ENCODE measurements around the gene CLMP. TPM values are rescaled to one million over a fixed set of nuclear protein-coding genes. Genes with fewer than 3 reads are reported as not detected.

The CLMP gene
- total and polyA plus RNA-seq, 2 donors (not counting 3 experiments of a cell fraction or from before 2014, with no cell fraction given): 0.03 to 0.18 TPM

- CTCF ChIA-PET: interaction anchor here (0.9 to 1.4 kb wide), 4 partner anchors 12 to 104 kb away, joined by 3 to 4 read pairs (median 3); no protein-coding TSS in a partner anchor
- POLR2A ChIA-PET: no interaction called here
- no peaks in the 10 kb centered on the region for H3K79me2 ChIP-seq (ENCODE audit: control insufficient read depth, insufficient read depth, low read length)
- FAIRE-seq (no peak), DNase-seq (ENCODE audit: low read depth, low spot score) (no peak)
- H3K4me2 ChIP-seq (ENCODE audit: insufficient read depth, low read length): no peak overlapping the region
- dilution Hi-C loops (cut with MboI; ENCODE audit: extremely low pct_ligation_motif_present, low sequenced_read_pairs) (no loop called here), intact Hi-C loops (cut with micrococcal nuclease) (no loop called here)
- no peaks in the 10 kb centered on the region for H3K27me3 ChIP-seq (ENCODE audit: control insufficient read depth in 2 of 2, insufficient read depth in 2 of 2, low read length in 2 of 2)
- TF ChIP-seq MYC (IDR thresholded peaks at IDR 0.05; ENCODE audit: low read depth, low read length): no peak
- TF ChIP-seq POLR2A (IDR thresholded peaks at IDR 0.05; ENCODE audit: low read depth, low read length): no peak
- no peaks in the 10 kb centered on the region for H4K20me1 ChIP-seq (replicated peaks; ENCODE audit: control insufficient read depth, extremely low read depth, insufficient read depth, low read length)
- no peaks in the 10 kb centered on the region for H3K4me1 ChIP-seq (ENCODE audit: control insufficient read depth, extremely low read depth, insufficient read depth, low read length)
- H3K4me3 ChIP-seq (replicated peaks in 1 of 3; ENCODE audit: insufficient read depth in 1 of 3, low read depth in 1 of 3, low read length in 3 of 3): no peak overlapping the region
- no peaks in the 10 kb centered on the region for H3K9me3 ChIP-seq (replicated peaks; ENCODE audit: control insufficient read depth, insufficient read depth, low read length)
- no peak overlapping the region for H3K27ac ChIP-seq (ENCODE audit: insufficient read depth, low read depth, low read length)
- no peaks in the 10 kb centered on the region for H3K36me3 ChIP-seq (ENCODE audit: control insufficient read depth in 2 of 2, extremely low read depth in 1 of 2, insufficient read depth in 2 of 2, low read length in 2 of 2)
- H3K9ac ChIP-seq (replicated peaks; ENCODE audit: extremely low read depth, insufficient read depth, low read length): no peak overlapping the region
- no TSS peak for BruUV-seq (replicated peaks)
- H3K9me1 ChIP-seq (replicated peaks; ENCODE audit: control insufficient read depth, extremely low read depth, insufficient read depth, low read length): no peaks in the 10 kb centered on the region
- H2AFZ ChIP-seq (ENCODE audit: low read depth, low read length): no peak overlapping the region
These were observed 51.6 kb downstream of the CLMP start for GRCh38 chr11:123143476-123143875.

GRCh38 chr11:123139206-123139605, 55.8 kb downstream of the CLMP start:
- no peak overlapping the region for H3K27ac ChIP-seq (ENCODE audit: insufficient read depth, low read depth, low read length)
- POLR2A ChIA-PET: no interaction called here

More at GRCh38 chr11:123139206-123139605, 55.8 kb downstream of the CLMP start:
- CTCF ChIA-PET: no interaction called here
- H3K9me3 ChIP-seq (replicated peaks; ENCODE audit: control insufficient read depth, insufficient read depth, low read length): no peaks in the 10 kb centered on the region
- no peaks in the 10 kb centered on the region for H3K27me3 ChIP-seq (ENCODE audit: control insufficient read depth in 2 of 2, insufficient read depth in 2 of 2, low read length in 2 of 2)
- no peaks in the 10 kb centered on the region for H3K79me2 ChIP-seq (ENCODE audit: control insufficient read depth, insufficient read depth, low read length)
- peaks cover 9% of the 10 kb centered on the region for H3K4me1 ChIP-seq (ENCODE audit: control insufficient read depth, extremely low read depth, insufficient read depth, low read length)
- no peak overlapping the region for H3K9ac ChIP-seq (replicated peaks; ENCODE audit: extremely low read depth, insufficient read depth, low read length)
- H3K4me2 ChIP-seq (ENCODE audit: insufficient read depth, low read length): no peak overlapping the region
- no peak for FAIRE-seq
- TF ChIP-seq, protein P1, sequence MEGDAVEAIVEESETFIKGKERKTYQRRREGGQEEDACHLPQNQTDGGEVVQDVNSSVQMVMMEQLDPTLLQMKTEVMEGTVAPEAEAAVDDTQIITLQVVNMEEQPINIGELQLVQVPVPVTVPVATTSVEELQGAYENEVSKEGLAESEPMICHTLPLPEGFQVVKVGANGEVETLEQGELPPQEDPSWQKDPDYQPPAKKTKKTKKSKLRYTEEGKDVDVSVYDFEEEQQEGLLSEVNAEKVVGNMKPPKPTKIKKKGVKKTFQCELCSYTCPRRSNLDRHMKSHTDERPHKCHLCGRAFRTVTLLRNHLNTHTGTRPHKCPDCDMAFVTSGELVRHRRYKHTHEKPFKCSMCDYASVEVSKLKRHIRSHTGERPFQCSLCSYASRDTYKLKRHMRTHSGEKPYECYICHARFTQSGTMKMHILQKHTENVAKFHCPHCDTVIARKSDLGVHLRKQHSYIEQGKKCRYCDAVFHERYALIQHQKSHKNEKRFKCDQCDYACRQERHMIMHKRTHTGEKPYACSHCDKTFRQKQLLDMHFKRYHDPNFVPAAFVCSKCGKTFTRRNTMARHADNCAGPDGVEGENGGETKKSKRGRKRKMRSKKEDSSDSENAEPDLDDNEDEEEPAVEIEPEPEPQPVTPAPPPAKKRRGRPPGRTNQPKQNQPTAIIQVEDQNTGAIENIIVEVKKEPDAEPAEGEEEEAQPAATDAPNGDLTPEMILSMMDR (IDR thresholded peaks at IDR 0.05; ENCODE audit: extremely low read depth in 1 of 2, insufficient read depth in 1 of 2, low read depth in 1 of 2, low read length in 2 of 2): no peak
- TF ChIP-seq GATA2 (IDR thresholded peaks at IDR 0.05; ENCODE audit: insufficient read depth, insufficient read length, low read depth, low read length) (no peak), EZH2 (IDR thresholded peaks at IDR 0.05; ENCODE audit: borderline replicate concordance, low read depth, low read length, severe bottlenecking) (no peak), POLR2AphosphoS5 (IDR thresholded peaks at IDR 0.05; ENCODE audit: insufficient read depth, low read depth, low read length) (no peak)
- no peaks in the 10 kb centered on the region for H3K9me1 ChIP-seq (replicated peaks; ENCODE audit: control insufficient read depth, extremely low read depth, insufficient read depth, low read length)
- no peak overlapping the region for H2AFZ ChIP-seq (ENCODE audit: low read depth, low read length)
- DNase-seq (ENCODE audit: low read depth, low spot score): no peak
- no TSS peak for BruUV-seq (replicated peaks)
- intact Hi-C loops (cut with micrococcal nuclease): loop anchor here (5.0 kb wide), 1 partner anchor 48 kb away; no protein-coding TSS in a partner anchor
- dilution Hi-C loops (cut with MboI; ENCODE audit: extremely low pct_ligation_motif_present, low sequenced_read_pairs): no loop called here
- no peaks in the 10 kb centered on the region for H4K20me1 ChIP-seq (replicated peaks; ENCODE audit: control insufficient read depth, extremely low read depth, insufficient read depth, low read length)
- H3K36me3 ChIP-seq (ENCODE audit: control insufficient read depth in 2 of 2, extremely low read depth in 1 of 2, insufficient read depth in 2 of 2, low read length in 2 of 2): no peaks in the 10 kb centered on the region
- no peak overlapping the region for H3K4me3 ChIP-seq (replicated peaks in 1 of 3; ENCODE audit: insufficient read depth in 1 of 3, low read depth in 1 of 3, low read length in 3 of 3)
